Stimulated activated CD4-positive, alpha-beta T cell treated with anti-CD3 and anti-CD28 coated beads, Interleukin-4, amount 100 ng/mL, for 4 hours (primary cell): Measurements from ENCODE around the gene AGBL5.
A peak's percentile ranks its signal among the peaks of the same experiment; 100 is the strongest.
"Not testable (repeated sequence)": the region's sequence is repeated elsewhere in the genome, so short reads cannot be mapped to it uniquely, and the experiment has no call there.

Experiments
- DNase-seq, 2 experiments: peaks; one replicate each; pipeline ENCODE4 v3.0.0-alpha.2; 2020

AGBL5 gene

DNA sequence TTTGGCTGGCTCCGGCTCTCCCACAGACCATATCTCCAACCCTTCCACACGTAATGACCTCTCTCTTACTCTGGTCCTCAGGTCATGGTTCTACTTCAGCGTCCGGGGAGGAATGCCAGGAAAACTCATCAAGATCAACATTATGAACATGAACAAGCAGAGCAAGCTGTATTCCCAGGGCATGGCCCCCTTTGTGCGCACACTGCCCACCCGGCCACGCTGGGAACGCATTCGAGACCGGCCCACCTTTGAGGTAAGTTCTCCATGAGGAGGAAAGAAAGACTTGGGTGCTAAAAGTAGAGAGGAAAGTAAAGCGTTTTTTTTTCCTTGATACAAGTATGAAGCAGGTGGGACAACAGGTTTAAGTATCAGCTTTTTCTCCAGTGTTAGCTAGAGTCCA, 1.9 kb downstream of the AGBL5 start:
- no peak for DNase-seq

DNA sequence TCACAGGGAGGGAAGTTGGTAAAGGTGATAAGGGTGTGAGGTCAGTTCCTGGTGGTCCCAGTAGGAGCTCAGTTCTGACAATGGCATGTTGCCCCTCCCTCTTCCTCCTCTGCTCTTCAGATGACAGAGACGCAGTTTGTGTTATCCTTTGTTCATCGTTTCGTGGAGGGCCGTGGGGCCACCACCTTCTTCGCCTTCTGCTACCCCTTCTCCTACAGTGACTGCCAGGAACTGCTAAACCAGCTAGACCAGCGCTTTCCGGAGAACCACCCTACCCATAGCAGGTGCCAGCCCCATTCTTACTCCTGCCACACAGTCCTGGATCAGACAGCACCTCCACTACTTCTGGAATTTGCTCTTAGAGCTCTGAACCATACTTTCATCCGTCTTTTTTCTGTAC, 2.3 kb downstream of the AGBL5 start:
- DNase-seq = no peak

DNA sequence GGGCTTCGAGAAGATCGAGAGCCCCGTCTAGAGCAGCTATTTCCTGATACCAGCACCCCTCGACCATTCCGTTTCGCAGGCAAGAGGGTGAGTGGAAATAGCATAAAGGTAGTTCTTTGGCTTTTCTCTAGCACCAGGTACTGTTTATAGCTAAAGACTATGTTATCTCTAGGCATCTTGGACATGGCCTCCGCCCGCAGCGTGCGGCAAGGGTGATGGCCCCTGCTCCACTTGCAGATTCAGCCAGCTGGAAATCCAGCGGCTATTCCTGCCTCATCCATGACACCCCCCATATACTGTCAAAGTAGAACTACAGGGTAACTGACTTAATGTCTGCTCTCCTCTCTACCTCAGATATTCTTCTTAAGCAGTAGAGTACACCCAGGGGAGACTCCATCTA, 3.3 kb downstream of the AGBL5 start:
- DNase-seq = no peak

DNA sequence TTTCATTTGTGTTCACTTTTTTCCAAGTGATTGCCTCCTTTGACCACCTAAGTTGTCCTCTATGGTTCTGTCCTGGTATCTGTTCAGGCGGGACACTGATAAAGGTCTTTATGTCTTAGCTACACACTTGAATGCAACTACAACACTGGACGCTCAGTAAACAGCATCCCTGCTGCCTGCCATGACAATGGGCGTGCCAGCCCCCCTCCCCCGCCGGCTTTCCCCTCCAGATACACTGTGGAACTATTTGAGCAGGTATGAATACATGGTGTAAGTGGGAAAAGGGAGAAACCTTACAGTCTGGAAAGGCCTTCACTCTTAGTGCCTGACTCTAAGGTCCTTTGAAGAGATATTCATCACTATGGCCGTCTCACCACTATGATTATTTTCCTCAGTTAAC, 5.7 kb downstream of the AGBL5 start:
- no peak for DNase-seq

DNA sequence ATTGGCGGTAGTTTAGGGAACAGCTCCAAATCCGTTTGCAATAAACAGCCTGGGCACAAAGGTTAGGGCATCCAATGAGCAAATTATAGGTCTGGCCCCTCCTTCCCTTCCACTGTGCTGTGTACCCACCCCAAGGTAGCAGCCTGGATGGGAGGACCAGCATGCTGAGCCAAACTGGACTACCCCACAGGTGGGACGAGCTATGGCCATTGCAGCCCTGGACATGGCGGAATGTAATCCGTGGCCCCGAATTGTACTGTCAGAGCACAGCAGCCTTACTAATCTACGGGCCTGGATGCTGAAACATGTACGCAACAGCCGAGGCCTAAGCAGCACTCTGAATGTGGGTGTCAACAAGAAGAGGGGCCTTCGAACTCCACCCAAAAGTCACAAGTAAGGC, 6.7 kb downstream of the AGBL5 start:
- DNase-seq = no peak

DNA sequence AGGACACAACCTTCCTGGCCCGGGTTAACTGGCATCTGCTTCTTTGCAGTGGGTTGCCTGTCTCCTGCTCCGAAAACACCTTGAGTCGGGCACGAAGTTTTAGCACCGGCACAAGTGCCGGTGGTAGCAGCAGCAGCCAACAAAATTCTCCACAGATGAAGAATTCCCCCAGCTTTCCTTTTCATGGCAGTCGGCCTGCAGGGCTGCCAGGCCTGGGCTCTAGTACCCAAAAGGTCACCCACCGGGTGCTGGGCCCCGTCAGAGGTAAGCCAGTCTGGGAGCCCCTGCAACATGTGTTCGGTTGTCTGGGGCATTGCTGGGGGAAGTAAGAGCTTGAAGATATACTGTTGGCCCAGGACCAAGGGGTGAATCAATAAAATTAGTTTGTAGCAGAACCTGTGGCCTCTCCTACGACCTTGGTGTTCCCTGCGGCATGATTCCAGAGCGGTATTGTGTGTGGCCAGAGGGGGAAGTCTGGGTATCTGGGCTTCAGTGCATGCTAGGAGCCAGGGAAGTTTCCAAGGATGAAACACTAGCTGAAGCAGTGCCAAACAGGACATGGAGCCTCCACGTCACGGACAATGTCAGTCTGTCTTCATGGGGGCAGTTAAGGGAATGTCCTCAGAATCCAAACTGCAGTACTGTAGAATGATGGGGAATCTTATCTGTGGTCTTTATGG, 7.8 kb downstream of the AGBL5 start:
- no peak for DNase-seq

DNA sequence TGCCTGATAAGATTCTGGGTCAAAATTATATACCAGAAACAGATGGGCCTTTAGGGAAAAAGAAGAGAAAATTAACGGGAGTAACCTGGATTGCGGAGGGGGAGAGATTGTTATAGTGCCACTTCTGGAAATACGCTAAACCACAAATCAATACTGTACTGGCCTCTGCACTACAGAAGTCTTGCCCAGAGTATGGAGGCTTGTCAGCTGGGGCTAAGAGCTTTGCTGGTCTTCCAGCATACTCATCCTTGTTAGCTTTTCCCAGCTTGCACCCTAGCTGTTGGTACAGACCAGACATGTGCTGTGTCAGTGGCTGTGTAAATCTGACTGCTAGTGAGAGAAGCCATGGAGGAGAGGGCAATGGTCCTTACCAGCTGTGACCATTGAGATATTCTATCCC, 8.9 kb downstream of the AGBL5 start:
- no peak for DNase-seq

DNA sequence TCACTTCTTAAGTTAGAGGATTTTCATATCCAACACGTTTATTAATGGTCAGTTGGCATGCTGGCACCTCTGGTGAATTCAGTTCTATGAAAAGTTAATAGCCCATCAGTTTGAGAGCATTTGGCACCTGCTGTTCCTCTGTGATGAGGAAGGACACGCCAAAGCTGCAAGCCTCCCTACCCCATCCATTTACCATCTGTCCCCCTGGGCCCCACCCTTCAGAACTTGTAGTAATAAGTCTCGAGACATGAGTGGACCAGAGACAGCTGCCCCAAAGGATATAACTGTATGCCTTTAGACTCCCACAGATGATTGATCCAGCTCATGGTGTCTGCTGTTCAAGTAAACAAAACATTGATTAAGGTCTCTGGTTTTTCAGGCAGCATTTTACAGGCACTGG, 13.7 kb downstream of the AGBL5 start:
- no peak for DNase-seq

DNA sequence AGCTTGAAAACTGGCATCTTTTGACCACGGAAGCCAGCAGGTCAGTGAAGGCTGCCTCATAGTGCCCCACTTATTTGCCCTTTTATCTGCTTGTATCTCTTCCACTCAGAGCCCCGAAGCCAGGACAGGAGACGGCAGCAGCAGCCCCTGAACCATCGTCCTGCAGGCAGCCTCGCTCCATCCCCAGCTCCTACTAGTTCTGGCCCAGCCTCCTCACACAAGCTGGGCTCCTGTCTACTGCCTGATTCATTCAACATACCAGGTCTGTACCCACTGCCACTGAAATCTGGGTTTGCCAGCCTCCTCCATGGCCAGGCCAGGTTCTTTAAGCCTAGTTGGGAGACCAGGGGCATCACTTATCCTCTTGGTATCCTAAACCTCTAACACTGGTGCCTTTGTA, 15.9 kb downstream of the AGBL5 start:
- DNase-seq = no peak

DNA sequence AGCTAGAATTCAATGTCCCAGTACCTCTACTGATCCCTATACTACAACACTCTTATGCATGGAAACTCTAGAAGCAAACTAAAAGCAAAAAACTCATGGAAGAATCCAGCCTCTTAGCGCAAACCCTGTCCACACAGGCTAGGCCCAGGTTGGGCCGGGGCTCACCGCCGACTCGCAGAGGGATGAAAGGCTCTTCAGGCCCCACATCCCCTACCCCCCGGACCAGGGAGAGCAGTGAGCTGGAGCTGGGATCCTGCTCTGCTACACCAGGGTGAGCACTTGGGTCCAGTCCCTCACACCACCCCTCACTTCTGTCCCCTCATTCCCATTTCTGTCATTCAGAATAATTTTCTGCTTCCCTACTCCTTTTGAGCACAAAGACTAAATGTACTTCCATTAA, 18.0 kb downstream of the AGBL5 start:
- DNase-seq = no peak

DNA sequence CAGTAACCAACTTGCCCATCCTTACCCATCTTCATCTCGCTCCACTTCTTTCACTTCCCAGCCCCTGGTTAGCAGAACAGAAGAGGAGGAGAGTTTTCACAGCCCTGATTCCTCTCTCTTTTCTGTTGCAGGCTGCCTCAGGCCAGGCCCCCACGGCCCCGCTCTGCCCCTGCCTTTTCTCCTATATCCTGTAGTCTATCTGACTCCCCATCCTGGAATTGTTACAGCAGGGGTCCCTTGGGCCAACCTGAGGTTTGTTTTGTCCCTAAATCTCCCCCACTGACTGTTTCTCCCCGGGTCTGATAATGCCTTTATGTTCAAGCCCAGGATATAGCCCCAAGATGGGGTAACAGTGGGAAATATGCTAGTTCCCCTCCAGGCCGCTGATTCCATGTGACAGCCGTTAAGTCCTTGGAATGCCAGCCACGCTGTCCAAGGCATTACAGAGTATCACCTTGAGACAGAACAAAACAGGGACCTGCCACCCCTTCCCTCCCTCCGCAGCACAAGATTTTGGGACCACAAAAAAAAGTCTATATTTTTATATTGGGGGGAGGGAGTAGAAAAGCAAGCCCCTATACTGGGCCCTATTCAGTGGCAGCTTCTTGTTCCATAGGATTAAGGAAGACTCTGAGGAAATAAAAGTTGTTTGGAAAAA, 18.6 kb downstream of the AGBL5 start:
- no peak for DNase-seq

DNA sequence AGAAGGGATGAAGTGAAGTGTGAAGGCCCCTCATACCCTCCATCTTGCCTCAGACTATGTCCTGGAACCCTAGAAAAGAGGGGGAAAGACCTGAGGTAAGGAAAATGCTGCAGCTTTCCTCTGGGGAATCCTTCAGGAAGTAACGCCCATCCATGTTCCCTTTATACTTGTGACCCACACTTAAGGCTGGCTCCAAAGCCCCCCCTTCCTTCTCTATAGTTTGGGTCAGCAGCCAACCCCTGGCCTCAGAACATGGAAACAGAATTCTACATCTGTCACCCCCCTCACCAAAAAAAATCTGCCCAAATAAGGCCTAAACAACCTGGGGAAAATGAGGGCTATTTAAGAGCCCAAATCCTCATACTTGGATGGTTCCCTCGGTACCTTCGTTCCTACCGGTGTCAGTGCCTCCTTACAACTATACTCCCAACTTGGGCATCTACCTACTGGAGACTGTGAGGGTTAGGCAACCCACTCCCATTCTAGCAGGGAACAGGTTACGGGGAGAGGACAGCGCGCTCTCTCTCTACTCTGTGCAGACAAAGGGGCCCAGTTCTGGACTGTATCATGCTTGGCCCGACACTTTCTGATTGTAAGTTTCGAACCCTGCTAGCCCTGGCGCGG, 19.3 kb downstream of the AGBL5 start:
- no peak for DNase-seq

DNA sequence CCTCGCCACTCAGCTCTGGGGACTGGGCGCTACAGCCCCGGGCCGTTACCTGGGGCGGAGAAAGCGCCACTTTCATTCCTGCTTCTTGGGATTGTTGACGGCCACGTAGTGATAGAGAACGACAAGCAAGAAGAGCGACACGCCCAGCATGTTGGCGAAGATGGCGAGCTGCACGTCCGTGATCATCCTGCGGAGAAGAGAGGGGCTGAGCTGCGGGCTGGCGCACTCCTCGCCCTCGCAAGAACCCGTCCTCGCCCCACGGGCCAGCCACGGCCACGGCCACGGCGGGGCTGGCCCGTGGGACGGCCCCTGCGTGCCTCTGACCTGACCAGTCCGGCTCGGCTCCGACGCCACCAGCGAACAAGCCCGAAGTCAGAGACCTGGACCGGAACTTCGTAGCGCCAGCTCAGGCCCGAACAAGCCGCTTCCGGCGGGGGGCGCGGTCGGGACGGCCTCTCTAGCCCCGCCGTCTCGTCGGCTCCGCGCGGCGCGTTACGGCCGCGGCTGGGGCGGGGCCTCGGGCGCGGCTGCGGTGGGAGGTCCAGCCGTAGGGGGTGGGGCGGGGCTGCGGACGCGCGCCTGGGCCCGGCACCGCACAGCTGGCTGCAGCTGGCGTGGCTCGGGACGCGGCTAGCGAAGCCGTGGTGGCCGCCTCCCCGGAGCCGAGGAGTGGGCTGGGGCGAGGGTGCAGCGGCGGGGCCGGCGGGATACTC, 20.0 kb downstream of the AGBL5 start, which contains the start of gene OST4:
Gene OST4, minus strand, starts transcription at position 378 of the 713 bp plus-strand sequence.
- peak; percentile 87 to 91 for DNase-seq

DNA sequence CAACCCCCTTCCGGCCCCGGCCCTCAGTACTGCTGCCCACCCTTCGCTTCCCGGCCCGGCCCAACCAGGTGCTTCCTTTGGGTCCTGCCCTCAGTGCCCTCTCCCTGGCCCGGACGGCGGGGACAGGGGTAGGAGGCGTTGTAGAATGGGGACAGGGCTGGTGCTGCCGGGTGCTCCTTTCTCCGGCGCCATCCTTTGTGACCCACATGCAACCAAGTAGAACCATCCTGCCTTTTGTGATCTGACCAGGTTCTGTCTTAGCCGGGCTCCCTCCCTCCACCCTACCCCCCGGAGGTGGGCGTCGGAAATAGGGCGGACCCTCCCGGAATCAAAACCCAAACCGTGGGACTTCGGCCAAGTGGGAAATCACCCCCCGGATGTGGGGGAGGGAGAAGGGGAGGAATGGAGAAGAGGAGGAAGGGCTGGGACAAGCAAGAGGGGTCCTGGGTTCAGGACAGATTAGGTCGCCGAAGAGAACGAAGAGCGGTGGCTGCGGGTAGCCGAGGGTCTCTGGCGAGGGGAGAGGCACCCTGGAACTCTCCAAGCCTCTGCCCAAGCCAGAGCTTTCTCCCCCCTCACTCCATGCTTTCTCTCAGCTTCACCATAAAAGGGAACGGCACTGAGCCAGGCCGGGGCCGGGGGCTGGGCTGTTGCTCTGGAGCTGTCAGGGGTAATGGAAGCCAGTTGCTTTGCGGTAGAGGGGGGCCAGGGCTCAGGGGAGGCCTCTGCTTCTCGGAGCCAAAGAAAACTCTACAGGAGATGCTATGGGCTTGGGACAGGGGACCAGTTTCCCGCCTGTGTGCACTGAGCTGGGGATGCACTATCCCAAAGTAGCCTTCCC, 20.7 kb downstream of the AGBL5 start:
- peak; percentile 35 to 41 for DNase-seq

DNA sequence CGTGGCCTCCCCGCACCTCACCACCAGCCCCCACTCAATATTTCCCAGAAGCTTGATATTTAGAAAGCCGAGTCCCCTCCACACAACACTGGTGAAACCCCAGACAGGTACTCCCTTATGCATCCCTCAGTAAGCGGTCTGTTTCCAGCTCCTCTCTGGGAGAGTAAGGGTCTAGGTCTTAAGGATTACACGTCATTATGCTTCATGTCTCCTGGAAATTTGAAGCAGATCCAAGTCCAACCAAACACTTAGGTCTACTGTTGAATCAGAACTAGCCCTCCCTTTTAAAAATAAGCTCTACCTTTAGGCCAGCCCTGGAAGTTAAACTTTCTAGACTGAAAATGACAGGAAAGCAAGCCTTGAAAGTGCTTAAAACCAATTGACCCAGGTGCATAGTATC, 21.5 kb downstream of the AGBL5 start:
- no peak for DNase-seq

DNA sequence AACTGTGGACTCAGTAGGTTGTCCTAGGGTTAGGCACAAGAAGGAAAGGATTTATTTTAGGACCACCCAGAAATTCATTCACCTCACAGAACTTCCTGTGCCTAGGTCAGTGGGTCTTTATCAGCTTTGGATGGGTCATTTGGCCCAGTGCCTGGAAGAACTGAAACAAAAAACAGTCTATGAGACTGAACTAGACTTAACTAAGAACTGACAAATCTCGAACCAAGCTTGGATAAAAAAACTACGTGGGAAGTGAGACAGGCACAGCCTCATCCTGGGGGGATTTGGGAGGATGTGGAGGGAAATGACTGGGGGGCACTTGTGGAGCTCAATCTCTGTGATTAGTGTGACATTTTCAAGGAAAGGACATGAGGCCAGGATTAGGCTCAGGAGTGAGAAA, 22.3 kb downstream of the AGBL5 start:
- no peak for DNase-seq

DNA sequence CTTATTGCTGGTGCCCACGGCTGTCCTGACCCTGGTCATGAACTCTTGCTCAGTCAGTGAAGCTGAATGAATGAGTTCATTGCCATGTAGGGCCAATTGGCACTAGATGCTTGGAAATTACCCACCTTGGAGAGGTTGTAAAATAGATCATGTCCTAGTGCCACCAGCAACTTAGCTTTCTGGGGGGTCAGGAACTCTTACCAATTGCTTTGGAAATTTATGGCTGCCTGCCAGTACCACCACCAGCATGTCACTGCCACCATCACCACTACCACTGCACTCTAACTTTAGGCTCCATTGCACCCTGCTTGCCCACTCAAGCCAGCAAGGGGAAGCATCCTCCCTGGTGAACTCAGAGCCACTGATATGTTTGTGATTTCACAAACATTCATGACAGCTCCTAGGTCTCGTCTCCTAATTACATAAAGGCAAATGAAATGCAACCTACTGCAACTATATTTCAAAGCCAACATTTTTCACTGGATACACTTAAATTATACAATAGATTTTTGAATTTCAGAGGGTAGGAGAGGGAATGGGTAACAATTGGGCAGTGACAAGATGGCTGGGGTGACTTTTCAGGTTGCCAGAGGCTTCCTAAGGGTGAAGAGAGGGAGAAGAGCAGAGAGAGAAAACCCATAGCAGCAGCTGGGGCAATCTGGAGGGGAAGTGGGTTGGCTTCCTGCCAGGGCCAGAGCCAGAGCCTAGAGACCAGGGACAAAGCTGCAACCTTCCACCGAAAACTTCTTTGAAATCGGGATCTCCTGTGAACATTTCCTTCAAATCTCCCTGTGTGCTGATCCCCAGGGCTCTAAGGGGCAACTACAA, 23.5 kb downstream of the AGBL5 start:
- peak in 1 of 2 experiments; percentile 39 for DNase-seq

DNA sequence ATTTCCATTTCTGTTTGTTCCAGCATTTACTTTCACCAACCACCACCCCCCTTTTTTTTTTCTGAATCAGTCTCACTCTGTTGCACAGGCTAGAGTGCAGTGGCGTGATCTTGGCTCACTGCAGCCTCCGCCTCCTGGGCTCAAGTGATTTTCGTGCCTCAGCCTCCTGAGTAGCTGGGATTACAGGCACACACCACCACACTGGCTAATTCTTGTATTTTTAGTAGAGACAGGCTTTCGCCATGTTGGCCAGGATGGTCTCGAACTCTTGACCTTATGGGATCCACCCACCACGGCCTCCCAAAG, 24.1 kb downstream of the AGBL5 start:
- DNase-seq = not testable (repeated sequence)

DNA sequence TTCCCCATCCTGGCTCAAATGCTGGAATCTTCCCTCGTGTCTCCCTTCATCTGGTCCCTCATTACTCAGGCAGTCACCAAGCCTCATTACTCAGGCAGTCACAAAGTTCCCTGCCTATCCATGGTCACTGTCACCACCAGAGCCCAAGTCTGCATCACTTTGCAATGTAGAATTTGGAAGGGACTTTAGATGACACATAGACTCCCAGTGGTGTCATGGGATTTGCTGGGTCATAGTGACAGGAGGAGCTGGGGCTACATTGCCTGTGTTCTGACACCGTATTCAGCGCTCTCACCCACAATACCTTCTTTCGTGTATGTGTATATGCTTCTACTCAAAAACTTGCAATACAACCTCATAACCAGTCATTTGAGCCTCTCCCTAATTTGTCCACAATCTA, 24.9 kb downstream of the AGBL5 start:
- DNase-seq = no peak

DNA sequence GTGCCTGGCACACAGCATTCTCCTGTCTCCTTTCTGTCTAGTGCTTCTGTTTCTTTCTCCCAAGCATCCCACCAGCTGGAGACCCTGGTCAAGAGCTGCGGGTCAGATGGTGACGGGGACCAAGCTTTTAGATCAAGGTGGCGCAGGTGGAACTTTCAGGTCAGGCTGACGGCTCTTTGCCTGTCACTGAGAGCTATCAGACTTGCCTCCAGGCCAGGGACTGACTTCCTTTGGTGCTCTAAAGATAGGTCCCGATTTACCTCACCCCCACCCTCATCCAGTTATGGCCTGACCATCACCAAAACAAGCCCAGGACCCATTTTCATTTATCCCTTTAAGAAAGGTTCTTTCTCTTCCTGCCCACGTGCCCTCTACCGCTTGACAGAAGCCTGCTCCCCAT, 25.8 kb downstream of the AGBL5 start:
- DNase-seq = no peak

DNA sequence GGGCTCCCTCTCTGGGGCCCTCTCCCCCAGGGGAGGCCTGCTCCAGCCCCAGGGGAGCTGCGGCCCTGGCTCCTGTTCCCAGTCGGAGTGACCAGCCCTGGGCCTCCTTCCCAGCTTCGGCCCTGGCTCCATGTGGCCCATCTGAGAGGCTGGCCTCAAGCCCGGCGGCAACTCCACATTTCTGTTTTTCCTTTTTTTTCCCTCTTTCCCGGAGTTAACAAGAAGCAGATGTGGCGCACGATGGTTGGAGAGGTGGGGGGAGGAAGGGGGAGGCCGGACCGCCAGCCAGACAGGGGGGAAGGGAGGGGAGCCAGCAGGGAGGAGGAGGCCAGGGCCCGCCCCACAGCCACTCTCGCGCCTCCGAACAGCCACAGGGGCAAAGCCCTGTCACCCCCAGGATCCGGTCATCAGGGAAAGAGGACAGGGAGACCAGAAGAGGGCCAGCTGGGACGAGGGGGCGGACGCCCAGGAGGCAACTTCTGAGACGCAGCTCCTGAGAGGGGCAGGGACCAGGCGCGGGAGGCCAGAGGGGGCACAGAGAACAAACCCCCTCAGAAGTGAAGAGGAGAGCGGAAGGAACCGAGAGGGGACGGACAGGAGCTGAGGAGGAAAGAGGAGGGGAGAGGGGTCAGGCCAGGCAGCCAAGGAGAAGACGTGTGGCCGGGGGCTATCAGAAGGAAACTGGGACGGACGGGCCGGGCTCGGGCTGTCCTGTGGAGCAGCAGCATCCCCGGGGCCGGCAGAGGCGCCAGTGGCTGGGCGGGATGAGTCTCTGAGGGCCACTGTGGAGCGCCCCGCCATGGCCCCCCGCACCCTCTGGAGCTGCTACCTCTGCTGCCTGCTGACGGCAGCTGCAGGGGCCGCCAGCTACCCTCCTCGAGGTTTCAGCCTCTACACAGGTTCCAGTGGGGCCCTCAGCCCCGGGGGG, 27.1 kb downstream of the AGBL5 start, which contains the start of gene EMILIN1:
Gene EMILIN1, plus strand, starts transcription at position 349 of the 928 bp plus-strand sequence. Its CDS starts 451 bp downstream, at position 800.
- no peak for DNase-seq
